Mesendoderm (in vitro differentiated cells): ENCODE data around the gene DYSF.

ENCODE experiments used
- DNase-seq: peaks from one replicate; pipeline ENCODE4 v3.0.0; 2013
- H2AK5ac ChIP-seq: 2 replicates; pipeline ENCODE4 v1.6.1; 2013; ENCODE audit warnings: low read length, inconsistent platforms
- H2BK120ac ChIP-seq: 2 replicates; pipeline ENCODE4 v1.6.1; 2013; ENCODE audit warnings: low read depth, mild to moderate bottlenecking, low read length, moderate library complexity, mixed read lengths
- H2BK15ac ChIP-seq: replicated peaks from 2 replicates; pipeline ENCODE4 v1.6.1; 2013; ENCODE audit warnings: low read depth, mild to moderate bottlenecking, moderate library complexity
- H2BK5ac ChIP-seq: 2 replicates; pipeline ENCODE4 v1.6.1; 2013; ENCODE audit warnings: low read length, inconsistent platforms
- H3K18ac ChIP-seq: 2 replicates; pipeline ENCODE4 v1.6.1; 2013; ENCODE audit warnings: mild to moderate bottlenecking, low read length, mixed read lengths
- H3K23ac ChIP-seq: one replicate; pipeline ENCODE4 v1.6.1; 2013; ENCODE audit warnings: low read length
- H3K27ac ChIP-seq: 2 replicates; pipeline ENCODE4 v1.5.1; 2013; ENCODE audit warnings: low read depth, mild to moderate bottlenecking, inconsistent platforms, low read length, moderate library complexity
- H3K27me3 ChIP-seq: 2 replicates; pipeline ENCODE4 v1.6.1; 2013; ENCODE audit warnings: low read length, control low read depth, mild to moderate bottlenecking, inconsistent platforms; ENCODE audit not compliant: insufficient read depth, poor library complexity
- H3K36me3 ChIP-seq: 2 replicates; pipeline ENCODE4 v1.6.1; 2013; ENCODE audit warnings: low read length, inconsistent platforms; ENCODE audit not compliant: control insufficient read depth, insufficient read depth
- H3K4ac ChIP-seq: one replicate; pipeline ENCODE4 v1.6.1; 2013; ENCODE audit warnings: low read depth, mild to moderate bottlenecking, low read length, moderate library complexity
- H3K4me1 ChIP-seq: 2 replicates; pipeline ENCODE4 v1.6.1; 2013; ENCODE audit warnings: low read depth, low read length, inconsistent platforms; ENCODE audit not compliant: control insufficient read depth
- H3K4me2 ChIP-seq: 2 replicates; pipeline ENCODE4 v1.6.1; 2013; ENCODE audit warnings: low read length
- H3K4me3 ChIP-seq: 2 replicates; pipeline ENCODE4 v1.5.1; 2013; ENCODE audit warnings: mild to moderate bottlenecking, low read length
- H3K56ac ChIP-seq: one replicate; pipeline ENCODE4 v1.6.1; 2013; ENCODE audit warnings: low read length
- H3K79me1 ChIP-seq: 2 replicates; pipeline ENCODE4 v1.6.1; 2013; ENCODE audit warnings: low read length, inconsistent platforms
- H3K79me2 ChIP-seq: 2 replicates; pipeline ENCODE4 v1.6.1; 2013; ENCODE audit warnings: mild to moderate bottlenecking, low read length; ENCODE audit not compliant: control insufficient read depth, insufficient read depth
- H3K9ac ChIP-seq: 2 replicates; pipeline ENCODE4 v1.6.1; 2013; ENCODE audit warnings: low read length, inconsistent platforms
- H4K5ac ChIP-seq: one replicate; pipeline ENCODE4 v1.6.1; 2013; ENCODE audit warnings: low read length
- H4K8ac ChIP-seq: one replicate; pipeline ENCODE4 v1.6.1; 2013; ENCODE audit warnings: low read depth, mild to moderate bottlenecking, control low read depth, low read length, moderate library complexity
- WGBS: extraction: QIAGEN DNeasy Blood & Tissue Kit; methylation state at CpG from one replicate; pipeline ENCODE4 v1.1.7; 2013; ENCODE audit warnings: low lambda C conversion rate, missing lambda C conversion rate; ENCODE audit not compliant: insufficient coverage; ENCODE audit errors: extremely low coverage; 5-methylcytosine and 5-hydroxymethylcytosine counted together

Gene DYSF

GRCh38 chr2:71588497-71589170 is 135.3 kb downstream of the DYSF start:
- Histone ChIP-seq H3K18ac (no peak overlapping the region), H2AK5ac (no peak overlapping the region), H2BK120ac (no peak overlapping the region), H2BK5ac (no peak overlapping the region), H3K27ac (no peak overlapping the region), H3K56ac (no peak overlapping the region), H3K79me2 (no peaks in the 10 kb centered on the region), H3K23ac (no peak overlapping the region), H3K9ac (no peak overlapping the region), H3K36me3 (no peaks in the 10 kb centered on the region), H4K8ac (no peak overlapping the region), H3K4me1 (no peaks in the 10 kb centered on the region), H3K4ac (no peak overlapping the region), H3K4me2 (no peak overlapping the region), H3K27me3 (no peaks in the 10 kb centered on the region), H3K4me3 (no peak overlapping the region), H3K79me1 (no peaks in the 10 kb centered on the region), H2BK15ac (no peak overlapping the region), H4K5ac (no peak overlapping the region)
- no peak for DNase-seq
- no CpG with 5 or more reads among the region's 10 CpGs for WGBS

DNA sequence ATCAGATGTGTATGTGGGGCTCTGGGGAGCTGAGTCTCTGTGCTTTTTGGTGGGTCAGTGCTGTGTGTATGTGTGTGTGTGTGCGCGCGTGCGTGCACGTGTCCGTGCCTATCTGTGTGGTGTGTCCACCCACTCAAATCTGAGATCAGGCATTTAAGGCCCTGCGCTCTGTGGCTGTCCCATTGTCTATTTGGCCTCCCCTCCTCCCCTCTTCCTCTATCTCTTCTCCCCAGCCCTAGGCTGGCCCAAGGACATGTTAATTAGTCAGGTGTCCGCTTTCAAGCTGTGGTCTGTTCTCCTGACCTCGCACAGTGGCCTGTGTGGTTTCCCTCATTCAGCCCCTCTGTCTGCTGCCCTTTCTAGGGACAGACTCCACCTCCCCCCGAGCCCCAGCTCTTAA is 136.4 kb downstream of the DYSF start:
- no peak overlapping the region for H2BK15ac ChIP-seq
- H3K9ac ChIP-seq: no peak overlapping the region
- no peaks in the 10 kb centered on the region for H3K36me3 ChIP-seq
- no peak overlapping the region for H4K8ac ChIP-seq
- peak; percentile 19 for DNase-seq
- WGBS: no CpG with 5 or more reads among the region's 10 CpGs
- H3K23ac ChIP-seq: no peak overlapping the region
- H3K4ac ChIP-seq: no peak overlapping the region
- no peak overlapping the region for H2BK5ac ChIP-seq
- H3K18ac ChIP-seq: no peak overlapping the region
- no peak overlapping the region for H3K56ac ChIP-seq
- no peak overlapping the region for H4K5ac ChIP-seq
- H3K27me3 ChIP-seq: no peaks in the 10 kb centered on the region
- H2BK120ac ChIP-seq: no peak overlapping the region
- no peak overlapping the region for H3K27ac ChIP-seq
- no peaks in the 10 kb centered on the region for H3K4me1 ChIP-seq
- no peaks in the 10 kb centered on the region for H3K79me2 ChIP-seq
- H3K4me3 ChIP-seq: no peak overlapping the region
- no peak overlapping the region for H3K4me2 ChIP-seq
- H3K79me1 ChIP-seq: no peaks in the 10 kb centered on the region
- no peak overlapping the region for H2AK5ac ChIP-seq

DNA sequence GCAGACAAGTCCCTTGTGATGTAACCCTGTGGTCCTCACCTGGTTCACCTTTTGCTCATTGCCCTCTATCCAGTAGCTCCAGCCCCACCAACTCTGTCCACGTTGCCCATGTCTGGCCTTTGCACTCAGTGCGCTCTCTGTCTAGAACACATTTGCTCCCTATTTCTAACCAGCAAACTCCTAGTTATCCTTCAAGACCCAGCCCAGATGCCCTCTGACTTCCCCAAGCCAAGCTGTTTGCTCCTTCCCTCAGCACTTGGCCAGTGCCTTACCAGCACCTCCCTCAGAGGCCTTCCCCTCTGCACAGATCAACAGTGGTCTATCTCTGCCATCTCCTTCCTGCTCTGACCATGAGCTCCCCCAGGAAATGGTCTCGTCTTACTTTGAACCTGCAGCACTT is 137.7 kb downstream of the DYSF start:
- H2BK15ac ChIP-seq: no peak overlapping the region
- no peaks in the 10 kb centered on the region for H3K79me1 ChIP-seq
- H3K56ac ChIP-seq: no peak overlapping the region
- no peak overlapping the region for H3K4ac ChIP-seq
- no peak overlapping the region for H3K23ac ChIP-seq
- no CpG with 5 or more reads among the region's 3 CpGs for WGBS
- H3K18ac ChIP-seq: no peak overlapping the region
- H3K4me2 ChIP-seq: no peak overlapping the region
- no peak overlapping the region for H3K9ac ChIP-seq
- H3K27me3 ChIP-seq: no peaks in the 10 kb centered on the region
- H2BK5ac ChIP-seq: no peak overlapping the region
- no peak for DNase-seq
- no peak overlapping the region for H2BK120ac ChIP-seq
- H2AK5ac ChIP-seq: no peak overlapping the region
- H4K5ac ChIP-seq: no peak overlapping the region
- H3K36me3 ChIP-seq: no peaks in the 10 kb centered on the region
- H3K79me2 ChIP-seq: no peaks in the 10 kb centered on the region
- H3K4me3 ChIP-seq: no peak overlapping the region
- no peak overlapping the region for H3K27ac ChIP-seq
- no peak overlapping the region for H4K8ac ChIP-seq
- no peaks in the 10 kb centered on the region for H3K4me1 ChIP-seq

DNA sequence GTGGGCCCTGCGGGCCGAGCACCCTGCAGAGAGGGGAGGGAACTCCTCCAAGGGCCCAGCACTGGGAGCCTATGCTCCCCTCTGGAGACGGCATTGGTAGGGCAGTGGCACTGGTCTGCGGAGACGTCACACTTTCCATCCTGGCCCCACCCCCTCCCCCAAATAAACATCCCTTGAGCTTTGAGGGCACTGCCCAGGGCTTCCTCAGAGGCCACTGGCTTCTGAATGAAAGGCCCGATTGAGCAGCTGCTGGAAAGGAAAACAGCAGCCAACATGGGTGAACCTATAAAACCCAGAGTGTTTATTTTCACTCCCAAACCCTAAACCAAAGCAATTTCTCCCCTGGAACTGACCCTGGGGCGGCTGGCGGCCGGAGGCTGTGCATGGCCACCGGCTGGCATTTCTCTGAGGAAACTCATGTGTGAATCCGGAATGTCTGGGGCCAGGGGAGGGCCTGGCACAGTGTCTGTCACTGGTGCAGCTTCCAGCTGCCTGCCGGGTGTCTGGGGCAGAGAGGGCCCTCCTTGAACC is 138.9 kb downstream of the DYSF start:
- Histone ChIP-seq H3K4ac (no peak overlapping the region), H3K4me1 (no peaks in the 10 kb centered on the region), H4K5ac (no peak overlapping the region), H3K9ac (no peak overlapping the region), H3K23ac (no peak overlapping the region), H3K36me3 (no peaks in the 10 kb centered on the region), H3K79me1 (no peaks in the 10 kb centered on the region), H3K27ac (no peak overlapping the region), H2AK5ac (no peak overlapping the region), H3K4me3 (no peak overlapping the region), H3K79me2 (no peaks in the 10 kb centered on the region), H3K4me2 (no peak overlapping the region), H2BK15ac (no peak overlapping the region), H2BK120ac (no peak overlapping the region), H3K18ac (no peak overlapping the region), H3K27me3 (no peaks in the 10 kb centered on the region), H2BK5ac (no peak overlapping the region), H3K56ac (no peak overlapping the region), H4K8ac (no peak overlapping the region)
- no CpG with 5 or more reads among the region's 12 CpGs for WGBS
- DNase-seq: no peak

- Histone ChIP-seq H3K79me2 (no peaks in the 10 kb centered on the region), H2BK120ac (no peak overlapping the region), H4K8ac (no peak overlapping the region), H3K4me2 (no peak overlapping the region), H2BK15ac (no peak overlapping the region), H3K4me3 (no peak overlapping the region), H3K9ac (no peak overlapping the region), H3K18ac (no peak overlapping the region), H3K27me3 (no peaks in the 10 kb centered on the region), H3K36me3 (no peaks in the 10 kb centered on the region), H3K4ac (no peak overlapping the region), H2AK5ac (no peak overlapping the region), H3K79me1 (no peaks in the 10 kb centered on the region), H3K4me1 (no peaks in the 10 kb centered on the region), H4K5ac (no peak overlapping the region), H3K27ac (no peak overlapping the region), H3K56ac (no peak overlapping the region), H2BK5ac (no peak overlapping the region), H3K23ac (no peak overlapping the region)
- WGBS: no CpG with 5 or more reads among the region's 7 CpGs
- DNase-seq: no peak
Measured at GRCh38 chr2:71595569-71595968, 142.2 kb downstream of the DYSF start.

DNA sequence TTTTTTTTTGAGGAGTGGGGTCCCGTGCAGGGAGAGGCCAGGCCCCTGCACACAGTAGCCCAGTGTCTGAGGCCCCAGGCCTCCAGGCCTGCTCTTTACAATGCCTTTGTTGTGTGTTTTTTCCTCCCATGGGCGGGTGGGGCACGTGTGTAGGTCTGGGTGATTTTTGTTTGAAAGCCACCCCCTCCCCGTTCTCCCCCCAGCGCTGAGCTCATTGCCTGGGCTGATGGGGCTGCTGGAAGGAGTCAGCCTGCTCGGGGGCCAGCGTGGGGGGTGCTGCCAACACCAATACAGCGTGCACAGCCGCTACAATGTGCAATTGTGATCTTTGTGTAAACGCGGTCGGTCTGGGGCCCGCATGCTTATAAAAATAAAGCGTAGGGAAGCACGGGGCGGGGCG is 142.7 kb downstream of the DYSF start:
- no peak for DNase-seq
- H3K36me3 ChIP-seq: no peaks in the 10 kb centered on the region
- no CpG with 5 or more reads among the region's 17 CpGs for WGBS
- H3K79me2 ChIP-seq: no peaks in the 10 kb centered on the region
- no peak overlapping the region for H3K4ac ChIP-seq
- no peaks in the 10 kb centered on the region for H3K4me1 ChIP-seq
- no peak overlapping the region for H3K4me3 ChIP-seq
- H3K79me1 ChIP-seq: no peaks in the 10 kb centered on the region
- H3K27ac ChIP-seq: no peak overlapping the region
- no peak overlapping the region for H3K18ac ChIP-seq
- H2BK15ac ChIP-seq: no peak overlapping the region
- no peak overlapping the region for H3K56ac ChIP-seq
- H3K4me2 ChIP-seq: no peak overlapping the region
- no peak overlapping the region for H3K23ac ChIP-seq
- no peak overlapping the region for H4K8ac ChIP-seq
- no peak overlapping the region for H4K5ac ChIP-seq
- no peaks in the 10 kb centered on the region for H3K27me3 ChIP-seq
- no peak overlapping the region for H2BK120ac ChIP-seq
- no peak overlapping the region for H2BK5ac ChIP-seq
- no peak overlapping the region for H3K9ac ChIP-seq
- H2AK5ac ChIP-seq: no peak overlapping the region
